ENCODE results near the gene TENM4.

The TENM4 gene

DNA sequence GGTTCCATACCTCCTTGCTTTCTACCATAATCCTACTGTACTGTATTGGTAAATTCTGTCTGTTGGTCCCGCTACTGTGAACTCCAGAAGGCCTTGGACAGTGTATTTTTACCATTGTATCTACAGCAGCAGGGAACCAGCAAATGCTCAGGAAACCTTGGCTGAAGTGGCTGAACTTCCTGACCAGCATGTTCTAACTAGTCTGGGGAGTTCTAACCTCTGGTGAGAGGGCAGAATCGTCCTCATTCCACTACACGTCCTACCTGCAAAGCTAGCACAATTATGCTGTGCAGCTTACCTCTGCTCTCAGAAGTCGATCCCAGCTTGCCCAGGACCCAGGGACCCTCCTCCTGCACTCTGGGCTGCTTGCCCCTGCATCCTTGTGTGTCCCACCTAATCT is 283.1 kb downstream of the TENM4 start:
- ChIA-PET POLR2A (no interaction called here), CTCF (interaction anchor here (1.6 kb wide), 1 partner anchor 11 kb away, joined by 5 read pairs; no protein-coding TSS in a partner anchor)
- DNase-seq (ENCODE audit: extremely low spot score) = no peak
- TF ChIP-seq, protein P1, sequence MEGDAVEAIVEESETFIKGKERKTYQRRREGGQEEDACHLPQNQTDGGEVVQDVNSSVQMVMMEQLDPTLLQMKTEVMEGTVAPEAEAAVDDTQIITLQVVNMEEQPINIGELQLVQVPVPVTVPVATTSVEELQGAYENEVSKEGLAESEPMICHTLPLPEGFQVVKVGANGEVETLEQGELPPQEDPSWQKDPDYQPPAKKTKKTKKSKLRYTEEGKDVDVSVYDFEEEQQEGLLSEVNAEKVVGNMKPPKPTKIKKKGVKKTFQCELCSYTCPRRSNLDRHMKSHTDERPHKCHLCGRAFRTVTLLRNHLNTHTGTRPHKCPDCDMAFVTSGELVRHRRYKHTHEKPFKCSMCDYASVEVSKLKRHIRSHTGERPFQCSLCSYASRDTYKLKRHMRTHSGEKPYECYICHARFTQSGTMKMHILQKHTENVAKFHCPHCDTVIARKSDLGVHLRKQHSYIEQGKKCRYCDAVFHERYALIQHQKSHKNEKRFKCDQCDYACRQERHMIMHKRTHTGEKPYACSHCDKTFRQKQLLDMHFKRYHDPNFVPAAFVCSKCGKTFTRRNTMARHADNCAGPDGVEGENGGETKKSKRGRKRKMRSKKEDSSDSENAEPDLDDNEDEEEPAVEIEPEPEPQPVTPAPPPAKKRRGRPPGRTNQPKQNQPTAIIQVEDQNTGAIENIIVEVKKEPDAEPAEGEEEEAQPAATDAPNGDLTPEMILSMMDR (IDR thresholded peaks at IDR 0.05; ENCODE audit: control extremely low read depth, extremely low read depth, low read depth, missing control alignments) = no peak

DNA sequence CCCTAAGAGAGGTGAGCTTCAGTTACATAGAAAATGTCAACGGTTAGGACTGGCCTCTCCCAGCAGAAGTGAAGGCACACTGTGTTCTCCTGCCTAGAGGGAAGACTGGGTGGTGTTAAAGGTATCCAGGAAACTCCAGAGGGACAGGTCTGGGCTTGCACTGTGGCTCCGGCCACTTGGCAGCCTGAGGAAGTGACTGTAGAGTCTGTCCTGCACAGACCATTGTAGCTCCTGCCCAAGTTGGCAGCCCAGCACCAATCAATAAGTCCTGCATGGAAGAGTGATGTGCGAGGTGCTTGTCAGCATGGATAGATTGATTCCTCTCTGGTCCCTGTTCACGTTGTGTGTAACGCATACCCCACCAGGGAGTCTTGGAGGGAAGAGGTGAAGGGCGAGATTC is 284.8 kb downstream of the TENM4 start:
- no peak for DNase-seq (ENCODE audit: extremely low spot score)
- ChIA-PET CTCF (no interaction called here), POLR2A (no interaction called here)
- TF ChIP-seq, protein P1 (IDR thresholded peaks at IDR 0.05; ENCODE audit: control extremely low read depth, extremely low read depth, low read depth, missing control alignments) = no peak

DNA sequence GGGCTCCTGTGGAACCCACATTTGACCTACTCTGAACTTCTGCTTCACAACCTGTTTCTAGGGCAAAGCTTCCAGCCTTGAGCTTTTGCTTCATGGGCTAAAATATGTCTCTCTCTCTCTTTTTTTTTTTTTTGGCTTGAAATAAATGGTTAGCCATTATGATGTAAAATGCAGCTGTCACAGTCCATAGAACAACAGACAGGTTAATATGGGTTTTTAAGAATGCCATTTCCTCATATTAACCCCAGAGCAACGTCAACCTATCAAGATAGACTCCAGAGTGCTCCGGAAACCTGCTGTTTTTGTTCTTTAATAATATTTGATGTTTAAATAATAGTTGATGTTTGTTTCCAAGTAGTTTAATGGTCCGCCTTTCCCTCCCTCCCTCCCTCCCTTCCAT is 285.6 kb downstream of the TENM4 start:
- TF ChIP-seq, protein P1 (IDR thresholded peaks at IDR 0.05; ENCODE audit: control extremely low read depth, extremely low read depth, low read depth, missing control alignments) = no peak
- DNase-seq (ENCODE audit: extremely low spot score) = no peak
- POLR2A ChIA-PET = no interaction called here
- CTCF ChIA-PET = no interaction called here

DNA sequence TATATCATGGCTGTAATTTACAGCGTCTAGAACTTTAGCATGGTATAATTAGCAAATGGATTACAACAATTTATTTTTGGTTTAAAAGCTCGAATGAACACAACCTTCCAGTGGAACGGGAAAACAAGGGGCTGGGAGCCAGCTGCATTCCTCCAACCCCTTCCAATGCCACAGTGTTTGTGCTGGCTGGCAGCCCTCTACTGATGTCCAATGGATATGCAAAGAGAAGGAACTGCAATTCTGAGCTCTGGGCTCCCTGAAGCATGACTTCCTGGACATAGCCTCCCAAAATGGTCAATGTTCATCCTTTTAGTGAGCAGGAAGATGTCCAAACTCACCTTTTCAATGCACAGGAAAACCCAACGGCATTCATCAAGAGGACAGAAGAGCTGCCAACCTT is 288.3 kb downstream of the TENM4 start:
- ChIA-PET POLR2A (no interaction called here), CTCF (interaction anchor here (1.6 kb wide), 1 partner anchor 21 kb away, joined by 5 read pairs; no protein-coding TSS in a partner anchor)
- no peak for DNase-seq (ENCODE audit: extremely low spot score)
- TF ChIP-seq, protein P1 (IDR thresholded peaks at IDR 0.05; ENCODE audit: control extremely low read depth, extremely low read depth, low read depth, missing control alignments) = no peak

DNA sequence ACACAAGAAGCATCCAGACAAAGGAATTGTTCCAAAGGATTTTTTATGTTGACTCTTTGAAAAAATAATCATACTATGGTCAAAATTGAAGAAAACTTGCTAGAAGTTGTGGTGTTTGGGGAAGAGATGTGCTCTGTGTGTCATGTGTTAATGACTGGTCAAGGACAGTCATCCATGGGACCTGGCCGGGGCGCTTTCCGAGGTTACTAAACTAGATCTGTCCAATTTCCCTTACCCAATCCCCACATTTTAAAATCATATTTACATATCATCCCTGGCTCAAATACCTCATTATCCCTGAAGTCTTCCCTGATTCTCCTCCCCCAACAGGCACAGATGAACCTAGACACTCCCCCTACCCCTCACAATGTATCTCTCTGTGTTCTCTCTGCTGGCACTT is 289.4 kb downstream of the TENM4 start:
- ChIA-PET POLR2A (no interaction called here), CTCF (interaction anchor here (0.6 kb wide), 1 partner anchor 51 kb away, joined by 3 read pairs; no protein-coding TSS in a partner anchor)
- DNase-seq (ENCODE audit: extremely low spot score) = no peak
- TF ChIP-seq, protein P1 (IDR thresholded peaks at IDR 0.05; ENCODE audit: control extremely low read depth, extremely low read depth, low read depth, missing control alignments) = no peak

DNA sequence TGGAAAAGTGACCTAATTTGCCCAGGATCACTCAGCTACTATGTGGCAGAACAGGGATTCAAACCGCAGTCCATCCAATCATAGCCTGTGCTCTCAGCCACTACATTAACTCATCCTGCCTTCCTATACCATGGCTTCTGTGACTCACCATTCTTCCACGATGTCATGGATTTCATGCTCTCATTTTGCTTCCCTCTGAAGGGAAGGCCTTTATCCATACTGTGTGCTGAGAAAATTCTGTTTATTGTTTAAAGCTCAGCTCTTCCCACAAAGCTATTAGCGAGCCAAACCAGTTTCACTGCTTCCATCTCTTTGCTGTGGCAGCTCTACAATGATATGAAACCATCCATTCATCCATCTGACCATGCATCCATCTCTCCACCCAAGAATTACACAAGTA is 289.9 kb downstream of the TENM4 start:
- CTCF ChIA-PET = interaction anchor here (0.6 kb wide), 1 partner anchor 51 kb away, joined by 3 read pairs; no protein-coding TSS in a partner anchor
- TF ChIP-seq, protein P1 (IDR thresholded peaks at IDR 0.05; ENCODE audit: control extremely low read depth, extremely low read depth, low read depth, missing control alignments) = no peak
- POLR2A ChIA-PET = no interaction called here
- DNase-seq (ENCODE audit: extremely low spot score) = no peak

DNA sequence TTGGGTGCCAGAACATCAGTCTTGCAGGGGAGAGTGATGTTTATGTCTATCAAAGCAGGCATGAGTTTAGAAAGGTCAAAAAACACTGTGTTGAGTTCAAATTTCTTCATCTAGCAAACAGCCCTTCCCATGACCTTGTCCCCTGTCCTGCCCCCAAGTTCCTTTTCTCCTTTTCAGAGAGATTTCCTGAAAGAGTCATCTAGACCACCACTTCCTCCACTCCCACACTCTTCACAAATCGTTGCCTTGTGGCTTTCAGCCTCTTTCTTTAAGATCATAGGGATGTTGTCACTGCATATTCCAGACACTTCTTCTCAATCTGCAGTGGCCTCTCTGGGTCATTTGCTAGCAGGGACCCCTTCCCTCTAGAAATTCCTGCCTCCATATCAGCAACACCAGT is 290.5 kb downstream of the TENM4 start:
- ChIA-PET POLR2A (no interaction called here), CTCF (no interaction called here)
- TF ChIP-seq, protein P1 (IDR thresholded peaks at IDR 0.05; ENCODE audit: control extremely low read depth, extremely low read depth, low read depth, missing control alignments) = no peak
- DNase-seq (ENCODE audit: extremely low spot score) = no peak
